HG02840 (cell line): ENCODE results near the gene EFNA2.

ENCODE experiments used
- ATAC-seq: cut with Tn5 transposase; IDR thresholded peaks from one replicate; pipeline ENCODE4 v1.9.1; 2021; ENCODE audit warnings: mild to moderate bottlenecking, moderate library complexity, moderate number of reproducible peaks; ENCODE audit not compliant: unreplicated experiment, low FRiP score

The EFNA2 gene

GRCh38 chr19:1248786-1249297 is 36.8 kb upstream of the EFNA2 start:
- ATAC-seq: peak; percentile 36

- peak; percentile 42 for ATAC-seq
Measured at GRCh38 chr19:1249298-1249989, 36.2 kb upstream of the EFNA2 start.

- ATAC-seq: no peak
Measured at GRCh38 chr19:1249990-1250436, 35.7 kb upstream of the EFNA2 start.

- ATAC-seq: no peak
Measured at GRCh38 chr19:1250437-1251260, 35.0 kb upstream of the EFNA2 start.

GRCh38 chr19:1251330-1252220 is 34.1 kb upstream of the EFNA2 start:
- ATAC-seq: no peak

GRCh38 chr19:1252221-1252820 is 33.4 kb upstream of the EFNA2 start:
- no peak for ATAC-seq

- ATAC-seq: no peak
Measured at GRCh38 chr19:1252821-1253513, 32.7 kb upstream of the EFNA2 start.

- ATAC-seq: no peak
Measured at GRCh38 chr19:1253514-1254080, 32.1 kb upstream of the EFNA2 start.

GRCh38 chr19:1254081-1254527 is 31.6 kb upstream of the EFNA2 start:
- ATAC-seq: no peak

GRCh38 chr19:1254530-1255185 is 31.0 kb upstream of the EFNA2 start:
- ATAC-seq: no peak

GRCh38 chr19:1255186-1256161 is 30.2 kb upstream of the EFNA2 start:
- no peak for ATAC-seq

- ATAC-seq: no peak
Measured at GRCh38 chr19:1256646-1257474, 28.8 kb upstream of the EFNA2 start.

GRCh38 chr19:1257475-1258162 is 28.1 kb upstream of the EFNA2 start:
- no peak for ATAC-seq

GRCh38 chr19:1258163-1258492 is 27.5 kb upstream of the EFNA2 start:
- ATAC-seq: no peak

GRCh38 chr19:1258707-1259205 is 26.9 kb upstream of the EFNA2 start:
- no peak for ATAC-seq
